Activated CD4-positive, alpha-beta T cell treated with anti-CD3 and anti-CD28 coated beads, Interleukin-2, amount 50 U/mL, for 16 hours (primary cell): ENCODE data around the gene CYP2U1.
"Not testable (repeated sequence)": the region's sequence is repeated elsewhere in the genome, so short reads cannot be mapped to it uniquely, and the experiment has no call there.

Experiments
- DNase-seq: peaks from one replicate; pipeline ENCODE4 v3.0.0-alpha.2; 2020

CYP2U1 gene

DNA sequence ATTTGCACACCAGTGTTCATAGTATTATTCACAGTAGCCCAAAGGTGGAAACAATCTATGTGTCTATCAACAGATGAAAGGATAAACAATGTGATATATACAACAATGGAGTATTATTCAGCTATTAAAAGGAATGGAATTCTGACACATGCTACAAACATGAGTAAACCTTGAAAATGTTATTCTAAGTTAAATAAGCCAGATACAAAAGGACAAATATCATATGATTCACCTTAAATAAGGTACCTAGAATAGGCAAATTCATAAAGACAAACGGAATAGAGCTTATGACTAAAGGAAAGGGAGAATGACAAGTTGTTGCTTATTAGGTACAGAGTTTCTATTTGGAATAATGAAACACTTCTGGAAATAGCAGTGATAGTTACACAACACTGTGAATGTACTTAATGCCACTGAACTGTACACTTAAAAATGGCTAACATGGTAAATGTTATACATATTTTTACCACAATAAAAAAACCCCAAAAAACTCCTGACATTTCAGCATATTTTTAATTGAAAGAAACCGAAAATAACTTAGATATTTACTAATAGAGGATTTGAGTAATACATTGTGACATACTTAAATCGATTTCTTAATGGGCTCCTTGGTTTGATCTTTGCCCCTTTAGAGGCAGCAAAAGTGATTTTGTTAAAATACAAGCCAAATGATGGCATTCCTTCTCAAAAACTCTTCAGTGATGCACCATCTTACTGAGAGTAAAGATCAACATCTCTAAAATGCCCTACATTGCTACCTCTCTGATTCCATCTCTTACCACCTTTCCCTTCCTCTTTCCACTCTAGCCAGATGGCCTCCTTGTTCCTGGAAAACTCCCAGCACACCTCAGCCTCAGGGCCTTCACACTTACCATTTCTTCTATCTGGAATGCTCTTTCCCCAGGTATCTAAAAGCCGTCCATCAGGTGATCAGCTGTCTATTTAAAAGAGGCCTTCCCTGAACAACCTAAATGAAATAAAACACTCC lies 8.6 kb upstream of the CYP2U1 start:
- DNase-seq, result no peak

DNA sequence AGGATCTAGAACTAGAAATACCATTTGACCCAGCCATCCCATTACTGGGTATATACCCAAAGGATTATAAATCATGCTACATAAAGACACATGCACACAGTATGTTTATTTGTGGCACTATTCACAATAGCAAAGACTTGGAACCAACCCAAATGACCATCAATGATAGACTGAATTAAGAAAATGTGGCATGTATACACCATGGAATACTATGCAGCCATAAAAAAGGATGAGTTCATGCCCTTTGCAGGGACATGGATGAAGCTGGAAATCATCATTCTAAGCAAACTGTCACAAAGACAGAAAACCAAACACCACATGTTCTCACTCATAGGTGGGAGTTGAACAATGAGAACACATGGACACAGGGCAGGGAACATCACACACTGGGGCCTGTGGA lies 5.6 kb upstream of the CYP2U1 start:
- not testable (repeated sequence) for DNase-seq

DNA sequence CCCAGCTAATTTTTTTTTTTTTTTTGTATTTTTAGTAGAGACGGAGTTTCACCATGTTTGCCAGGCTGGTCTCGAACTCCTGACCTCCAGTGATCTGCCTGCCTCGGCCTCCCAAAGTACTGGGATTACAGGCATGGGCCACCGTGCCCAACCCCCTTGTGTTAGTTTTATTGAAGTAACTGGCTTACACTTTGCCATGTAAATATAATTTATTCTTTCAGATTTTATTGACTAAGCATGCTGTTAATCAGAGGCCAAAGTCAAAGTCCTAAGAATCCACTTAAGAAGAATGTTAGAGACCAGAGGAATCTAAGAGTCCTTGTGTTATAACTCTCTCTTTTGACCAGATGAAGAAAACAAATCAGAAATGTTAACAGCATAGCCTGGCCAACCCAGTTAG lies 4.5 kb upstream of the CYP2U1 start:
- not testable (repeated sequence) for DNase-seq

DNA sequence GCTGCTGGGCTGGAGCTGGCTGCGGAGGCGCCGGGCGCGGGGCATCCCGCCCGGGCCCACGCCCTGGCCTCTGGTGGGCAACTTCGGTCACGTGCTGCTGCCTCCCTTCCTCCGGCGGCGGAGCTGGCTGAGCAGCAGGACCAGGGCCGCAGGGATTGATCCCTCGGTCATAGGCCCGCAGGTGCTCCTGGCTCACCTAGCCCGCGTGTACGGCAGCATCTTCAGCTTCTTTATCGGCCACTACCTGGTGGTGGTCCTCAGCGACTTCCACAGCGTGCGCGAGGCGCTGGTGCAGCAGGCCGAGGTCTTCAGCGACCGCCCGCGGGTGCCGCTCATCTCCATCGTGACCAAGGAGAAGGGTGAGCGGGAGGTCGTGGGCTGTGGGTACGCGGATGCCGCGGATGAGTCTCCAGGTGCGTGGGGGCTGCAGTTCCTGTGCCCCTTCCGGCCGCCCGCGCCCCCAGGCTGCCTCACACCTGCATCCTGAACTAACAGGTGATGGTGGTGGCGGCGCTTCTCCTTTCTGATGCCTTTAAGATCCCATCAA lies 499 bp downstream of the CYP2U1 start:
- DNase-seq, result no peak

DNA sequence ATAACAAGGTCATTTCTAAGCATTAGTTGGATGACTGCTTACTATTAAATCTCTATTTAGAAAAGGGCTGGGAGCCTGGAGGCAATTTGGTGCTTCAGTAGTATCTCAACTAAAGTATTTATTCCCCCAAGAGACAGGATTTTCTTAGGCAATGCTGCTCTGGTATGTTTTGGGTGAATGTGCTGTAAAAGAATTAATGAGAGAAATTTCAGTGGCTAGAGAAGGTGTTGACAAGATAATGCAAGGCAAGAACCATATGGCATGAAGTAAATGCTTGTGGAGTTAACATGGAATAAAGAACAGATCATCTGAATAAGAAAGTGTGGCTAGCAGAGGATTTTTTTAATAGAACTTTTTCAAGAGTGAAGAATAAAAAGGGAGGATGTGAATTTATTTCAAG lies 3.9 kb downstream of the CYP2U1 start:
- no peak for DNase-seq

DNA sequence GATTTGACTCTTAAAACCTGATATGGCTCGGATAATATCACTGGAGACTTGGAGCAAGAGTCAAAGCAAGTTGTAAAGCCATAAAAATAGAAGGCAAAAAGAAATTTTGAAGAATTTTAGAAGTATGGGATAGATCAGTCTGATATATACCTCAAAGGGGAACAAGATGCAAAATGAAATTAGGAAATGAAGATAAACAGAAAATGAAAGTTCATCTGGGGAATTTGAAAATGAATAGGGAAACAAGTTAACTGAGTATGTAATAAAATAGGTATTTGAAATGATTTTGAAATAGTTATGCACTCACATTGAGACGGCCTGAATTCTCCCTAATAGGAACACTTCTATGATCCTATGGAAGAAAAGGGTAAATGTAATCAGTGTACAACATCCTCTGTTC lies 5.7 kb downstream of the CYP2U1 start:
- no peak for DNase-seq

DNA sequence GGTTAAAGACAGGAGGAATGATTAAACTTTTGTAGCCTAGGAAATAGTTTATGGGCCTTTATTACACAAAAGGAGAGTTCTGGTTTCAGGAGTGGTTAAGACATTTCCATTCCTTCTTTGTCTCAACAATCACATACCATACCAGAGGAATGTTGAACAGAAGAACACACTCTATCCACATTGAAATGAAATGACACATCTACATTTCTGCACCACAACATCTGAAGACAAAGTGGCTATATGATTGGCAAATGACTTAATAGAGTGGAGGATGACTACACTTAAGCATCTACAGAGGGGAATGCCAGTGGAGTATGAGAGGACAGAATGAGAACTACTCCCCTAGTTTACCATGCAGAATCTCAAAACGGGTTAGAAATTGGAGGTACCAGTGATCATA lies 8.0 kb downstream of the CYP2U1 start:
- no peak for DNase-seq

DNA sequence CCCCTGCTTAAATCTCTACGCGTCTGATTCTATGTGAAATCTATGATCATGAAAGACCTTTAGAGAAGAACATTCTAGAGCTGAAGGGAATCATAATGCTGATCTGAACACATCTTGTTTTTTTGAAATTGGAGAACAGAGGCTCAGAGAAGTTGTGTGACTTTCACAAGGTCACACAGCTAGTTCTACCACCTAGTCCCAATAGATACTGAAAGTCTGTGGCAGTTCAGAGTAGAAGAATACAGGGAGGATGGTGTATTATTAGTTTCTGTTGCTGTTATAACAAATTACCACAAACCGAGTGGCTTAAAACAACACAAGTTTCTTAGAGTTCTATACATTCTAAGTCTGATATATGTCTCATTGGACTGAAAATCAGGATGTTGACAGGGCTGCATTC lies 14.5 kb downstream of the CYP2U1 start:
- no peak for DNase-seq

DNA sequence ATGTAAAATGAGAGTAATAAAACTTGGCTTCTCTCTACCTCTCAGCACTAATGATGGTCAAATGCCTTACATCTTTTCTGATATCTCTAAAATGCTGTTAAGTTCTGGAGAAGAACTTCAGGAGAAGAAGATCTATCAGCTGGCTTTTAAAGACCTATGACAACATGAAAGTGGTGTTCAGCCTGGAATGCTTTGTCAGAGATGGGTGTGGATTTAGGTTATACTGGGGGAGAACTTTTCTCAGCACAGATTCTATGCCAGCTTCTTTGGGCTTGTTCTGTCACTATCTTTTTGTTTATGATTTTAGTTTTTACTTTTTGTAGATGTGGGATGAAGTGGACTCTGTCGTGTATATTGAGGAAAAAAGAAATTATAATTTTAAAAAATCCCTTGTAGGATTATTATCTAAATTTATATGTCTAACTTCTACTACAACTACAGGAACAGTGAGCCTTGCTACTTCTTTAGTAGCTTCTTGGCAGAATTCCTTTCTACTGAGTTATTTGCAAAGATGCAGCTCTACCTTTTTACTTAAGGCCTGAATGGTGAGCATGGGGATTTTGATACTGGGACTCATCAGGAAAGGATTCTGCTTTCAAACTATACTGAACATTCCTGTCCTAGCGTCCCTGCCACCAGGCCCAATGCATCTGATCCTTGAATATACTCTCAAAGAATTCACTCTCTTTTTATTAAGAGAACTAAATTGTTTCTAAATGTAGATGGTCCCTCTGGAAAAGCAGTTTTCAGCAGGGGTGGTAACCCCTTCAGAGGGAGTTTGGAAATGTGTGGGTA lies 19.6 kb downstream of the CYP2U1 start:
- DNase-seq, result no peak

DNA sequence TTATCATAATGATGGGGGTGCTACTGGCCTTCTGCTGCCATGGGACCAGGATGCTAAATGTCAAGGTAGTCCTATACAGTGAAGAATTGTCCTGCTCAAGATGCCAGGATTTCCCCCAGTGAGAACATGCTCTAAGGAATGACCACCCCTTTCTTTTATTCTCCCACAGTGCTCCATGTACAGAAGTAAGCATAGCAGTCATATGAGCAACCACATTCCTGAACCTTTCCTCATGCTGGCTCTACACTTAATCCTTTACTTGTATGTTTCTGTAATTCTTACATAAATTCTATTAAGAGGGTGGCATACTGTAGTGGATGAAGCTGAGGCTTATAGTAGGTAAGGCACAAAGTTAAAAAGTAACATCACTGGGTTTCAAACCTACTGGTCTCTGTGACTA lies 20.2 kb downstream of the CYP2U1 start:
- DNase-seq, result no peak

DNA sequence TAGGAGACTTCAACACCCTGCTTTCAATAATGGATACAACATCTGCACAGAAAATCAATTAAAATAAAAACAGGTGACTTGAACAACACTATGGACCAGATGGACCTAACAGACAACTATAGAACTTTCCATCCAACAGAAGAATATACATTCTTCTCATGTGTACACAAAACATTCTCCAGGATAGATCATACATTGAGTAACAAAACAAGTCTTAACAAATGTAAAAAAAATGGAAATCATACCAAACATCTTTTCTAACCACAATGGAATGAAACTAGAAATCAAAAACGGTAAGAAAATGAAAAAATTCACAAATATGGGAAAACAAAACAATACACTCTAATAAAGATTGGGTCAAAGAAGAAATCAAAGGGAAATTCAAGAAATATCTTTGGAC lies 24.7 kb downstream of the CYP2U1 start:
- no peak for DNase-seq

DNA sequence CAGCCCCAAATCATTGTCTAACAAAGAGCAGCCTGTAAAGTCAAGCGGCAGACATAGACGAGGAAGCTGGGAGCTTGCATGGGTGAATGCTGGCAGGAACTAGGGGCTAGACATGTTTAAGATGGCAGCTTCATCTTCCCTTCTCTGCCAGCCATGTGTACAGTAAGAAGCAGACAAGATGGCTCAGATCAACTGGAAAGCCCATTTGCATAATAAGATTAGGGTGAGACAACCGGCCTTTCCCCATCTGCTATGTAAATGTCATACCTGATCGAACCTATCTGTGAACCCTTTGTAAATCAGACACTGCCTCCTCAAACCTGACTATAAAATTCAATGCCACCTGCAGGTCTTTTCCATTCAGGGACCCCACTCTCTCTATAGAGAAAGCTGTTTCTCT lies 35.6 kb downstream of the CYP2U1 start:
- no peak for DNase-seq

DNA sequence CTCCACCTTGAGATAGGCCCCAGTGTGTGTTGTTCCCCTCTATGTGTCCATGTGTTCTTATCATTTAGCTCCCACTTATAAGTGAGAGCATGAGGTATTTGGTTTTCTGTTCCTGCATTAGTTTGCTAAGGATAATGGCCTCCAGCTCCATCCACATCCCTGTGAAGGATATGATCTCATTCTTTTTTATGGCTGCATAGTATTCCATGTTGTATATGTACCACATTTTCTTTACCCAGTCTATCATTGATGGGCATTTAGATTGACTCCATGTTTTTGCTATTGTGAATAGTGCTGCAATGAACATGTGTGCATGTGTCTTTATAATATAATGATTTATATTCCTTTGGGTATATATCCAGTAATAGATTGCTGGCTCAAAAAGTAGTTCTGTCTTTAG lies 36.2 kb downstream of the CYP2U1 start:
- not testable (repeated sequence) for DNase-seq

DNA sequence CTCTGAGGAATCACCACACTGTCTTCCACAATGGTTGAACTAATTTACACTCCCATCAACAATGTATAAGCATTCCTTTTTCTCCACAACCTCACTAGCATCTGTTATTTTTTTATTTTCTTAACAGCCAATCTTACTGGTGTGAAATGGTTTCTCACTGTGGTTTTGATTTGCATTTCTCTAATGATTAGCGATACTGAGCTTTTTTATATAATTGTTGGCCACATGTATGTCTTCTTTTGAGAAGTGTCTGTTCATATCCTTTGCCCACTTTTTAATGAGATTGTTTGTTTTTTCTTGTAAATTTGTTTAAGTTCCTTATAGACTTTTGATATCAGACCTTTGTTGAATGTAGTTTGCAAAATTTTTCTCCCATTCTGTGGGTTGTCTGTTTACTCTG lies 36.6 kb downstream of the CYP2U1 start:
- not testable (repeated sequence) for DNase-seq

DNA sequence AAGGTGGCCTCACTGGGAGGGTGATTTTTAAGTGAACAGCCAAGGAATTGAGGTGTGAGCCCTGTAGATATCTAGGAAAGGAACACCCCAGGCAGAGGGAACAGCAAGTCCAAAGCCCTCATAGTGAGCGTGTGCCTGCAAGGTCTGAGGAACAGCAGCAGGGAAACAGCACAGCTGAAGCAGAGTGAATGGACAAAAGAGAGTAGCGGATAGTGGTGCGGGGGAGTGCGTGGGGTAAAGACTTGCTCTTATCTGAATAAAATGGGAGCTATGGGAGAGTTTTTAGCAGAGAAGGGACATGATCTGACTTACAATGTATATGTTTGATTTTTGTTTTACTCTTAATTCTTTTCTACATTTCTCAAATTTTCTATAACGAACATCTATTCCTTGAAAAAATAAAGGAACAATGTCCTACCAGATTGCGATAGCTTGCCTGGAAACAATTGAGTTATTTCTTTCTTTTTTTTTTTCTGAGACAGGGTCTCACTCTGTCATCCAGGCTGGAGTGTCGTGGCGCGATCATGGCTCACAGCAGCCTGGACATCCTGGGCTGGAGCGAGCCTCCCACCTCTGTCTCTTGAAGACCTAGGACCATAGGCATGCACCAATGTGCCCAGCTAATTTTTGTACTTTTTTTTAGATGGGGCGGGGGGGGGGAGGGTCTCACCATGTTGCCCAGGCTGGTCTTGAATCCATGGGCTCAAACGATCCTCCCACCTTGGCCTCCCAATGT lies 38.9 kb downstream of the CYP2U1 start:
- DNase-seq, result no peak

DNA sequence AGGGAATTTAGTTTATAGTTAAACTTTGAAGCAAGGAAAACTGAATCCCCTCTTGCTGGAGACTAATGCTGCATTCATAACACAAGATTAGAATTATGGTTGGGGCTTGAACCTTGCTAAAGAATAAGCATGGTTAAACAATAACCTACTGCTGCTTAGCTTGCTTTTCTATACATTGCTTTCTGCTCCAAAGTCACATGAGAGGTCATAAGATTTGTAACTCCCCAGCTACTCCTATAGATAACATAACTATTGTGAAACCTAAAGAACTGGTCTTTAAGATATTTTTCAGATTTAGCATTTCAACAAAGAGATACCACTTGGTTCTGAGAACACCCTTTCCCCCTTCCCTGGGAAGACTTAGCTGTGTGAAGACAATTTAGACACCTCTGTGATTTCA lies 41.3 kb downstream of the CYP2U1 start:
- no peak for DNase-seq

DNA sequence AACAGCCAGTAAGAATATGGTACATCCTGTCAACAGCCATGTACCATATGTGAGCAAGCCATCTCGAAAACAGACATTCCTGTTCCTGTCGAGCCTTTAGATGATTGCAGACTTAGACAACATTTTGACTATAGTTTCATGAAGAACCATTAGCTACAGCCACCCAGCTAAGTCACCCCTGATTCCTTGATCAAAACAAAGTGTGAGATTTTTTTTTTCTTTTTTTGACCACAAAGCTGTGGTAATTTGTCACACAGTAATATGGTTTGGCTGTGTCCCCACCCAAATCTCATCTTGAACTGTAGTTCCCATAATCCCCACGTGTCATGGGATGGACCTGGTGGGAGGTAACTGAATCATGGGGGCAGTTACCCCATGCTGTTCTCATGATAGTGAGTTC lies 43.2 kb downstream of the CYP2U1 start:
- DNase-seq, result no peak

DNA sequence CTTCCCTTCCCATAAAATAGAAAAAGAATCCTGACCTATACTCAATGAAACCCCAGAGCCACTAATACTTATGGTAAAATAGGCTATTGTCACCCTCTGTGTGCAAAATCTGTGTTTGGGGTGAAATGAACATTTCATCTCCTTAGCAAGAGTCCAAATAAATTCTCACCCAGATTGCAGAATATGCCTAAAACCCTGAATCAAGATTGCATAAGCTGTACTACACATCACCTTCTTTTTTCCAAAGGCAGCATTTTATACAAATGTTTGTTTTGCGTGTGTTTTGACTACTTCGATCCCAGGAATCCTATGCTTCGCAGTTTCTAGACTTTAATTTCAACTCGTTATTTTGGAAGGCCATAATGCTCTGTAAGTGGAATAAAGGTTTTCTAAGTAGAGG lies 46.1 kb downstream of the CYP2U1 start:
- DNase-seq, result no peak

DNA sequence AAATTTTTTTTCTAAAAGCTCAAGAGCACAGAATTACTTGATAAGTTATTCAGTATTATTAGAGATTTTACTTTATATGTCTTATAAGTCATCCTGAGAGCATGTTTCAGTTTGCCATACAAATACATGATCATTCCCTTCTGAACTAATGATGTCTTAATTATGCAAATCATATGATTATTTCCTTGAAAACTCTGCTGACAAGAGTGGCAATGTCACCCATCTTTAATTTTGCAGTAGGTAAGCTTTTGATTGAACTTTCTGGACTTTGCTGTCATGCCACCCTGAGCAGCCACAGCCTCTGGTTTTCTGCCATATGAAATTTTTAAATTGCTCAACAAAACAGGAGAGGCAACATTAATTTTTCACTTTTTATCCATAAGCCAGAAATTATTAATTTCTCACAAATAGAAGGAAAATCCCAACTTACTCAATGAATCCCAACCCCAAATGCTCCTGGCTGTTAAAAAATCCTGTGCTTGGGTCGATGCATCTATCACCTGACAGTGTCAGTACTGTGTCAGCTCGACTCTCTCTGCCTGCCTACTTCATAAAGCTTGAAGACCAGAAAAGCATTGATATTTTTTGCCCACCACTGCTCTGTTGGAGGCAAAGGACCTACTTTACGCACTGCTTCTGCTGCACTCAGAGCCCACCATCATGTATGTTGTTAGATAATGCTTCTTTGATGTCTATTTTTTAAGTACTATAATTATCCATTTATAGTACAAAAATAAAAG lies 46.8 kb downstream of the CYP2U1 start:
- DNase-seq, result no peak

DNA sequence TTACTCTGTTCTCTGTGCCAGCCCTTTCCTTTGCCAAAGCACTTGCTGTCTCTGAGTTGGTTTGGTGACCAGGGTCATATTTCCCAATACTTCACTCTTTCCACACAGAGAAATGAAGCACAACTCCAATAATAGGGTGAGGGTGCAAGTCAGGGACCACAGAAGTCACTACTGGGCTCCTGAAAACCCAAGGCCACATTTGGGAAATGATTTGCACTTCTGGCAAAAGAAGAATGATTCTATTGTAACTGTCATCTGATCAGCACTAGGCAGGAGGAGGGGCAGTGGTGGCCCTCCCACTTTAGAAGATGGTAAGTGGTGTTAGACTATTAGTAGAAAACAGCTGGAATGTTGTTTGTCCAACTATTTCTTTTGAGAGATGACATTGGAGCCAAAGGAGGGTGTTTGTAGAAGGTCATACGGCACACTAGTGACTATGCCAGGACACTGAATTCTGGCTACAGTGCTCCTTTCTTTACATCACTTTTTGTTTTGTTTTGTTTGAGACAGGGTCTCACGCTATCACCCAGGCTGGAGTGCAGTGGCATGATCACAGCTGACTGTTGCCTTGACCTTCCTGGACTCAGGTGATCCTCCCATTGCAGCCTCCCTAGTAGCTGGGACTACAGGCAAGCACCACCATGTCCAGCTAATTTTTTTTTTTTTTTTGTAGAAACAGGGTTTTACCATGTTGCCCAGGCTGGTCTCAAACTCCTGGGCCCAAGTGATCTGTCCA lies 47.5 kb downstream of the CYP2U1 start:
- no peak for DNase-seq

DNA sequence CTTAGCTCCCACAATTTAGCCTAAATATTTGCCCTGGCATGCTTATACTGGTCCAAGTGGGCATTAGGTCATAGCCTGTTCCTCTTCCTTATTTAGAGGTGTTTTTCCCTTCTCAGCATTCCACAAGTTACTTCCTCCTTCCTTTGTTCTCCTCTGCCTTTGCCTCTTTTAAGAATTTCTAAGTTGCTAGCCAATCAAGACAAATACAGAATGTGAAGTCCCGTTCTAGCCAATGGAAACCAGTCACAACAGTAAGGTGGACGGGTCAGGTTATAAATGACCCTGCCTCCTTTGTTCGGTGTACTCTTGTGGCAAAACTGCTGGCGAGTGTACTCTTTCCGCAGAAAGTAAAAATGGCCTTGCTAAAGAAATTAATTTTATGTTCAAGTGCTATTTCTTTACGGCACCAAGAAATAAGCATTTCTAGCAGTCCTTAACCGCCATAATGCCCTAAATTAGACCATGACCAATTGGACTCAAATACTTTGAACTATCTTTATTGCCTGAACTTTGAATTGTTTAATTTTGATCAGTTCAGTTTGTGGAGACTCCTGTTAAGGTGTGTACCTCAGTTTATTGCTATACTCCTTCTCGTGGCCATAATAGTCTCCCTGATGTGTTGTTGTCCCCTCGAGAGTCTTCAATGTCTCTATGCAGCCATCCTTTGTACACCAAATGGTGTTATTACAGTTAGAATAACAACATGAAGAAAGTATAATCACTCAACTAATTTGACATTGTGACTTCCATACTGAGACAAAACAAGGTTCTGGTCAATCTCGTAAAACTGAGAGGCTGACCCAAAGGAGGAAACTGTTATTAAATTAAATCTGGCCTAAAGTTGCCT lies 56.8 kb downstream of the CYP2U1 start:
- no peak for DNase-seq
